ENCODE data around the gene GAB1. TPM values are rescaled to one million over a fixed set of nuclear protein-coding genes. Genes with fewer than 3 reads are reported as not detected.

The GAB1 gene
- total RNA-seq, 1 donor from 2014 or later: 90.8 TPM

DNA sequence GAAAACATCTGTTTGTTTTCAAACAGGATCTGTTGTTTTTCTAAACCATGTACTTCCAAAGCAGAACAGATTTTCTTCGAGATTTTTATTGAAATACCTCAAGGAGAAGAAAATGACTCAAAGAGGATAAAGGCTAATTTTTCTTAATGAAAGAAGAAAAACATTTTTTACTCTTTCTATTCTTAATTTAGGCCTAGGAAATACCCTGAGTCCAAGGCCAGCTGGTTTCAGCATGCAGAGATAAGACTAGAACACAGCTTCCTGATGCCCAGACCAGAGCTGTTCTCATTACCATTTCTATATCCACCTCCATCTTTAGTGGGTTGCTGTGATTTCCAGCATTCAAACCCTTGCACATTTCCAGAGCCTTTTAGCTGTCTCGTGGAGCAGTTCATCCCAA, 18.3 kb downstream of the GAB1 start:
- intact Hi-C loops (cut with DNase I): no loop called here
- no peak for DNase-seq (ENCODE audit: low spot score)

DNA sequence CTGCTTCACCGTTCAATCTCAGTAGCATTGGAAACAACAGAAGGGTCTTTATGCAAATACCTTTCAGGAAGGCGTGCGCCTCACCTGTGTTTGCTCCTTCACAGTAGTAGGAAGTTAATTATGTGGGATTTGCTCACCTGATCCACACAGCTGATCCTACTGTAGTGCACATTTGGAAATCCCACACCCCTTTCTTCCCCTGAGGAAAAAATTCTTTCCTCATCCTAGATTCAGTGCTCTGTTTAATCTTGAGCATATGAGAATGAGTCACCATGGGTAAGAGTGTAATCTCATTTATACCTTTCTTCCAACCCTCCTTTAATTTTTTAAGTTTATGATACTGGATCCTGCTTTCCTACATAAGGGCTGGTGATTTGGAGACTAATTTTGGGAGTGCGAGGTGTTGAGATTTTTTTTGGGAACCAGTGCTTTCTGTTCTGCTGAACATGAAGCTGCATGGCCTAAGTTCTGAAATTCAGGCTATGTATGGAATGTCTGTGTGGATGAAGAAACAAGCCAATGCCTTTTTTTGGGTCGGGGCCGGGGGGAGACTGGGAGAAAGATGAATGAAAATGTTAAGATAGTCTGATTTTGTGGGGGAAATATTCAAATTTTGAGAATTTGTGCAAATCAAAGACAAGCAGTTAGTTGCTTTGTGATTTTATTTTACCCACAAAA, 19.0 kb downstream of the GAB1 start:
- intact Hi-C loops (cut with DNase I): no loop called here
- no peak for DNase-seq (ENCODE audit: low spot score)

DNA sequence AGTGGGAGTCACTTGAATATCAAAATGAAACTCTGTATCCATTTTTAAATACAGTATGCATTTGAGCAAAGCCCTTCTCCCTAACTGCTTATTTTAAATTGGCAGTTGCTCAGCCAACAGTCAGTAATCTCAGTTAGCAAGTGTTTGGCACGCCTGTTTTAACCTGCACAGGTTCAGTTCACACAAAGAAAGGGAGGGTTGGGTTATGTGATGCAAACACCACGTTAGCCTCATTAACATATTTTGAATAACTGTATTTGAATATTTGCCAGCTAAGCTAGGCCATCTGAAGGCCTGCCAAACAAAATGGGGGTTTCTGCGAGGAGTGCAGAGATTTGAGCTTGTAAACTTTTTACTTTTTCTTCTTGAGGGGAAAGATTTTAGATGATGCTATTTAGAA, 19.8 kb downstream of the GAB1 start:
- DNase-seq (ENCODE audit: low spot score): no peak
- intact Hi-C loops (cut with DNase I): no loop called here

DNA sequence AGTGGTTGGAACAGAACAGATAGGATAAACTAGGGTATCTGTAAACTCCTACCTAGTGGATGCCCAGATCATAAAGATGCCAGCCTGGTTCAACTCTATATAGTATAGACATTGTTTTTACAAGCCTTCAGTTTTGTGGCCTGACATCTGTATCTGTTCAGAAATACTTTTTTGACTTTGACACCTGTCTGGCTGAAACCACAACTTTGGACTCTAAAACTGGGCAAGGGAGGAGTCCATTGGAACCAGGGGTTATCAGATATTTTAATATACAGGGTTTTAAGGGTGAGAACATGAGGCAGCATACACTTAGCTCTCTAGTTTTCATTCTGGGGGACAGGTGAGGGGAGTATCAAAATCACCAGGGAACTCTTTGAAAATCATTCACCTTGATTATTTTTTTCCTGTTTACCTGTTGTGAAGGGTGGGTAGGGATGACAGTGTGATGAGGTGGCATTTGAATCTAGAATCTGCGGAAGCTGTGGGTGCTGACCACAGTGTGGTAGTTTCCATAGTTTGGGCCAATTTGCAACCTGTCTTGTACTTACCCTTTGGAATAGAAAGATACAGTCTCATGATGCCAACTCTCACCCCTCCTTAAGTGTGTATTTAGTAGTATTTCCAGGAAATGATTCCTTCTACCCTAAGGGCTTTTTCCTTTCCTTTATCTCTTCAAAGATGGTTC, 20.6 kb downstream of the GAB1 start:
- no peak for DNase-seq (ENCODE audit: low spot score)
- intact Hi-C loops (cut with DNase I): no loop called here

DNA sequence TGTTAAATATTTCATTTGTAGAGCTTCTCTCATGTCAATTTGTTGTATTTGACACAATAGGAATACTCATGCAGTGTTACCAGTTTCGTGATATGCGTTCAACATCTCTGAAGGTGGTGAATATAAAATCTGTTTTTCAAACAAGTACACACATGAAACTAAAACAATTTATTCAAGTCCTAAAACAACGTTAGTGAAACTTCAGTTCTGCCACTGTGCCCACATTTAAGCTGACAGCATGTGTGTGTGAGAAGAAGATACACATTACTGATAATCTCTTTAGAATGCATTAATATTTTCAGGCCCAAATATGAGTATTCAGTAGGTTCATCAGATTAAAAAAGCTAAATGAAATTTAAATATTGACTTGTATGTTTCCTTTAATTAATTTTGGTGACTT, 21.7 kb downstream of the GAB1 start:
- no peak for DNase-seq (ENCODE audit: low spot score)
- intact Hi-C loops (cut with DNase I): no loop called here

DNA sequence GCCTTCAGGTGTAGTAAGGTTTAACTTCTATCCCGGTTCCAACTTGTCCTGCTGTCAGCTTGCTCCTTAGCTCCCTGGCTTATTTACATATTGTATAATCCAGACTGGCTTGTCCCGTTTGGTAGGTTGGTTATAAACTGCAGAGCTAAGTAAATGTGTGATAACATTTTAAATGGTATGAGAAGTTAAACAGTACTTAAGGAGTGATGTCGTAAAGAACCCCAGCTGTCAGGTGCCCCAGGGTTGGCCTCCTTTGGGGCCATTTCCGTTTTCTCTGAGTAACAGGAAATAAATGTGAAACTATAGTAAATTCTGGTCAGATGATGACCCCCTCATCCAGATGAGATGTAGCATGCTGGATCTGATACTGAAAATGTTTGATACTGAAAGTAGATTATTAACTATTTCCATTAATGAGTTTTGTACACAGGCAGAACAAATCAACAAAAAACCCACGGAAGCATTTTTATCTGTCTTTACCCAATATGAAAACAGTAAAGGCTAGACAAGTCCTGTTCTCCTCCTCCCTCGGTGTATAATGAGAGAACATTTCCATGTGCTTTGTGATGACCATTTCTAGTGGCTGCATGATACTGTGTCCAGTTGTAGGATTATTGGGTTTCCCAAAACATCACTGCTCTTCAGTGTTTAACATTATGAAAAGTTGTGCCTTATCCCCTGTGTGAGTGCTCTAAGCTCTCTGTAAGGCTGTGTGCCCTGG, 22.4 kb downstream of the GAB1 start:
- intact Hi-C loops (cut with DNase I): no loop called here
- DNase-seq (ENCODE audit: low spot score): no peak

DNA sequence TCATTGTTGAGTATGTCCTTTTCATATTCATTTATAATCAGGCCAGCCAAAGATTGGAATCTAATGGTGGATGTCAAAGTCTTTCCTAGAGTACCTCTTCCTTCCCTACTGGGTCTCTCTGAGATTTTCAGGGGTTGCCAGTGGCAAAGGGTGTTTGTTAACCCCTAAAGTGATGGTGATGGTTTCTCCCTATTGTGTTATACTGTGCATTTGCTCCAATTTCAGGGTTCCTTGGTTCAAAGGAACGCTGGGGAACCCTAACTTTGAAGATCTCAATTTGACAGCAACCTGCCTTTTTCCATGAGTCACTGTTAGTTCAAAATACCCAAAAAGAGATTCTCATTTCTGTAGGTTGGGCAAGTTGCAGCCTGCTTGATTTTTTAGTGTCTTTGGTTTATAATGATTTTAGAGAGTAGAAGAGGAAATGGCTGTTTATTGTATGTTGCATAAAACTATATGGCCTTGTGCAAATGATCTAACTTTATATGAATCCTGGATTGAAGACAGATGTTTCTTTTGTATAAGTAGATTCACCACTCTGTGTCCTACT, 23.0 kb downstream of the GAB1 start:
- DNase-seq (ENCODE audit: low spot score): no peak
- intact Hi-C loops (cut with DNase I): no loop called here

DNA sequence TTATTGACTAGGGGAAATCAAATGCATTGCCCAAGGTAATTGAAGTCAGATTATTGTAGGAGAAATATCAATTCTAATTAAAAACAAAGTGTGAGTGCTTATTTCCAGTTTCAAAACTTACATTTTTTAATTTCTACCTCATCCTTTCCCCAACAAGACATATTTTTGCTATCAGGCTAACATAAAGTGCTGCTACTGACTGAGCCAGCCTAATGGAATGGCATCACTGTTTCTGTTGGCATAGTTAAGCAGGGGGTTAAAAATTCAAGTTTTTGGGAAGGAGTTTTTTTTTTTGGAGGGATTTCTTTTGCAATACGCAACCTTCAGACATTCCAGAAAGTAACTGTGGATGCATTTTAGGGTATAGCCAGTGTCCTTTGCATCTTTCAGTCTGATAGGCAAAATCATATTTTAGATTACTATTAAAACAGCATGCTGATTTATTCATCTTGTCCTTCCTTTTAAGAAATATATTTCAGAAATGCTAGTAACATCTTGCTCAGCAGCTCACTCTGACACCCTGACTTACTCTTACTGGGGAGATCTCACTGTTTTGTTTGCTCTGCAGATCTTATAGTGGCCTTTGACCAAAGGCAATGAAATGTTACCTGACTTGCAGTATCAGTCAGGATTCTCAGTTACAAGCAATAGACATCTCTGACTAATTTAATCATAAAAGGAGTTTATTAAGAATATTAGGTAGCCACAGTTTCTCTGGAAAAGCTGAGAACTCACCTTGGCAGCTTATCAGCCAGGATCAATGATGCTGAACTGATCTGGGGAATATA, 24.4 kb downstream of the GAB1 start:
- no peak for DNase-seq (ENCODE audit: low spot score)
- intact Hi-C loops (cut with DNase I): no loop called here

DNA sequence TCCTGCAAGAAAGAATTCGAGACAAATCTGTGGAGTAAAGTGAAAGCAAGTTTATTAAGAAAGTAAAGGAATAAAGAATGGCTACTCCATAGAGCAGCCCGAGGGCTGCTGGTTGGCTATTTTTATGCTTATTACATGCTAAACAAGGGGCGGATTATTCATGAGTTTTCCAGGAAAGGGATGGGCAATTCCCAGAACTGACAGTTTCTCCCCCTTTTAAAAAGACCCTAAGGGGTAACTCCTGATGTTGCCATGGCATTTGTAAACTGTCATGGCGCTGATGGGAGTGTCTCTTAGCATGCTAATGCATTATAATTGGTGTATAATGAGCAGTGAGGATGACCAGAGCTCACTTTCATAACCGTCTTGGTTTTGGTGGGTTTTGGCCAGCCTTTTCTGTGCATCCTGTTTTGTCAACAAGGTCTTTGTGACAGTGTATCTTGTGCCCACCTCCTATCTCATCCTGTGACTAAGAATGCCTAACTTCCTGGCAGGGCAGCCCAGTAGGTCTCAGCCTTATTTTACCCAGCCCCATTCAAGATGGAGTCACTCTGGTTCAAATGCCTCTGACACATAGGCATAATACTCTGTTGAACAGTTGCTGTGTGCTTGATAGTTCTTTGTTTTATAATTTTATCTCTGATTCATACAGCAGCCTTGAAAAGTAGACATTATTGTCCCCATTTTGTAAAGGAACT, 25.8 kb downstream of the GAB1 start:
- DNase-seq (ENCODE audit: low spot score): no peak
- intact Hi-C loops (cut with DNase I): no loop called here

DNA sequence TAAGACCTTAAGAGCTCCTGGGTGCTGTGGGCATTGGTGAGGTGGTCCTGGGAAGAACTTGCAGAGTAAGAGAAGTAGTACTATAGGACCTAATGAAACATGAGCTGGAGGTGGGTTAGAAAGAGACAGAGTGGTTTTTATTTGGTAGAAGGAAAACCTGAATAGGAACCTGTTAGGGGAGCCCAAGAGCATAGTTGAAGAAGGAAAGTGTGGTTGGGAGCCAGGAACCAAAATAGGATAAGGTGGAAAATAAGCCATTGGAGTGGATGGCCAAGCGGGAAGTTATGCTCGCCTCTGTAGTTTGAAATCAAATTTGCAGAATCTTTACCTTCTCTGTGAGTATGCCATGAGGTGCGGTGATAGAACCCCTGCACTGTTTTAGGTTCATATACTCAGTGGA, 26.7 kb downstream of the GAB1 start:
- no peak for DNase-seq (ENCODE audit: low spot score)
- intact Hi-C loops (cut with DNase I): no loop called here

DNA sequence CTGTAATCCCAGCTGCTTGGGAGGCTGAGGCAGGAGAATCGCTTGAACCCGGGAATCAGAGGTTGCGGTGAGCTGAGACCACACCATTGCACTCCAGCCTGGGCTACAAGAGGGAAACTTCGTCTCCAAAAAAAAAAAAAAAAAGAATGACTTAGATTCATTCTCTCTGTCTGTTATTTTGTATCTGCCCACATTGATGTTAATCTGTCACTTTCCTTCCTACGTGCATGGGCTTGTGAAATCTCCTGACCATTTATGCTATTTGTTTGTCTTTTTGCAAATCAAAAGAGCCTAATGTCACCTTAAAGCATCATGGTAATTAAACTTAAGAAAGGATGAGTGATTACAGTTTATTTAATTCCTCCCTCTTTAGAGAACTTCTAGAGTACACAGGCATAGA, 27.4 kb downstream of the GAB1 start:
- DNase-seq (ENCODE audit: low spot score): no peak
- intact Hi-C loops (cut with DNase I): no loop called here

DNA sequence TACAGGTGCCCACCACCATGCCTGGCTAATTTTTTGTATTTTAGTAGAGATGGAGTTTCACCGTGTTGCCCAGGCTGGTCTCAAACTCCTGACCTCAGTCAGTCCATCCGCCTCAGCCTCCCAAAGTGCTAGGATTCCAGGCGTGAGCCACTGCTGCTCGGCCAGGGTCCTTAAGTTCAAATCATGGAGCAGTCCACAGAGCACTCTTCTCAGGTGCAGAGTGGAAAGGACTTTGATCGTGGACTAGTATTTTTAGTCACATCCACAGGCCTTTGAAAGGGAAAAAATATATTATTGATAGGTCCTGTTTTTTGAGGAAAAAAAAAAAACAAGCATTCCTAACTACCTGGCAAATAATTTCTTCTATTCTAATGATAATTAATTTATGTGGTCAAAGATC, 31.2 kb downstream of the GAB1 start:
- intact Hi-C loops (cut with DNase I): no loop called here
- no peak for DNase-seq (ENCODE audit: low spot score)

DNA sequence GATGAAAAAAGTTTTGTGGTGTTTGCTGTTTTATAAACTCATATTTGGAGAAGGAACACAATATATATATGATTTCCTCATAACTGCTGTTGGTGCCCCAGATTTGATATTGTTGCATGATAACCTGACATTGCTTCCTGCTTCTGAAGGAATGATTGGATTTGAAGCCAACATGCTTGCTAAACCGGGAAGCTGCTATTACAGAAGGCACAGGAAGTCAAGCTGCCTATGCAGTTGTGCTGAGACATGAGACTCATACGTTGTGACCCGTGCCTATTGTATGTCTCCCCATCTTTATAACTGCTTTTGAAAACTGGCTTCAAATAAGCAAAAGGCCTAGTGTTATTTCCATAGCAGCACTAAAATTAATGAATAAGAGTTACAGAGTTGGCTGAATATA, 32.9 kb downstream of the GAB1 start:
- intact Hi-C loops (cut with DNase I): no loop called here
- DNase-seq (ENCODE audit: low spot score): no peak

DNA sequence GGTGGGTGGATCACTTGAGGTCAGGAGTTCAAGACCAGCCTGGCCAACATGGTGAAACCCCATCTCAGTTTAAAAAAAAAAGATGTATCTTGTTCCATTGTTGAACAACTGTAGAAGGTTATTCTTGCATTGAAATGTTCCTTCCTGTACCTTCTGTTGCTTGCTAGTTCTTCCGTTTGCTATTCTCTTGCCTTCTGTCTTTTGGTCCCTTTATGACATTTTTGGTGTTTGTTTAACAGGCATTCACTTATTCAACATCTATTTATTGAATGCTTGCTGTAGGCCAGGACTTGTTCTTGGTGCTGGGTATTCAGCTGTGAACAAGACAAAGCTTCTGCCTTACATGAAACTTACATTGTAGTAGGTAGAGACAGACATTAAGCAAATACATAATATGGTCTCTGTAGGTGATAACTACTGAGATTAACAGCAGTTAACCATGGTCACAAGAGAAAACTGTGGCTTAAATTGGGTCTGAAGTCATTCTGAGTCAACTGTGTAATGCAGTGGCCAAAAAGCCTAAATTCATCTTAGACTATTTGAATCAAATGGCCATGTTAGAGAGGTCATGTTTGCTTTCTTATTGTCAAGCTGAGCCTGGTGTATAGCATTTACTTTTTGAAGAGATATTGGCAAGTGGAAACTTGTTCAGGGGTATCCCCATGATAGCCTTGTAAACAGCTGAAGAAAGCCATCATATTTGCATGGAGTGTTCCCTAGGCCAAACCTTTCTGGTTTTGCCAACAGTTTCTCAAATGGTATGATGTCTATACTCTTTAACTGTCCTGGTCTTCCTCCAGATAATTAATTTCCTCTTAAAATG, 35.6 kb downstream of the GAB1 start:
- no peak for DNase-seq (ENCODE audit: low spot score)
- intact Hi-C loops (cut with DNase I): no loop called here

DNA sequence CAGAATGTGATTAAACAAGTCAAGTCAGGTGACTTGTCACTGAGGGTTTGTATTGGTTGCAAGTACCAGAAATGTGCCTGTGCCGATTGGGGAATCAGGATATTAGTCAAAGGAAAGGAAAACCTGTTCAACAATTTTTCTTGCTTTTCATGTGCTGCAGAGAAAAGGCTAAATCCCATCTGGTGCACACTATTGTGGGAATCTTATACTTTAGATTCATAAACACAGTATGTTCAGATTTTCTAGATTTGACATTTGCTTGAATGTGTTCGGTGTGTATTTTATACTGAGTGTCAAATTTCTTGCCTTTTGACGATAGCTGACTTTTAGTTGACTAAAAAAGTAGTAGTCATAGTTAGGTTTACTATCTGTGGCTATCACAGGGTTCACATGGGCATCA, 37.6 kb downstream of the GAB1 start:
- intact Hi-C loops (cut with DNase I): no loop called here
- no peak for DNase-seq (ENCODE audit: low spot score)

DNA sequence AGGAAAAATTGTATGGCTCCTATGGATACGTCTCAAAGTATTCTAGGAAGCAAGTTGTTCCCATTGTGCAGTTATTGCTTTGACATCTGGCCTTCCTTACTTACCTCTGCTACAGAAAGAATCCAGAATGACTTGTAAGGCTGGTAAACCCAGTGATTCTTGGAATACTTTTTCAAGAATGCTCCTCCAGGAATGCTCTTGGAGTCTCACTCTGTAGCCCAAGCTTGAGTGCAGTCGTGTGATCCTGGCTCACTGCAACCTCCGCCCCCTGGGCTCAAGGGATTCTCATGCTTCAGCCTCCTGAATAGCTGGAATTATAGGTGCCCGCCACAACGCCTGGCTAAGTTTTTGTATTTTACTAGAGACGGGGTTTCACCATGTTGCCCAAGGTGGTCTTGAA, 38.1 kb downstream of the GAB1 start:
- intact Hi-C loops (cut with DNase I): loop anchor here (5.0 kb wide), 1 partner anchor 138 kb away; the partner anchor contains the start of gene SMARCA5

DNA sequence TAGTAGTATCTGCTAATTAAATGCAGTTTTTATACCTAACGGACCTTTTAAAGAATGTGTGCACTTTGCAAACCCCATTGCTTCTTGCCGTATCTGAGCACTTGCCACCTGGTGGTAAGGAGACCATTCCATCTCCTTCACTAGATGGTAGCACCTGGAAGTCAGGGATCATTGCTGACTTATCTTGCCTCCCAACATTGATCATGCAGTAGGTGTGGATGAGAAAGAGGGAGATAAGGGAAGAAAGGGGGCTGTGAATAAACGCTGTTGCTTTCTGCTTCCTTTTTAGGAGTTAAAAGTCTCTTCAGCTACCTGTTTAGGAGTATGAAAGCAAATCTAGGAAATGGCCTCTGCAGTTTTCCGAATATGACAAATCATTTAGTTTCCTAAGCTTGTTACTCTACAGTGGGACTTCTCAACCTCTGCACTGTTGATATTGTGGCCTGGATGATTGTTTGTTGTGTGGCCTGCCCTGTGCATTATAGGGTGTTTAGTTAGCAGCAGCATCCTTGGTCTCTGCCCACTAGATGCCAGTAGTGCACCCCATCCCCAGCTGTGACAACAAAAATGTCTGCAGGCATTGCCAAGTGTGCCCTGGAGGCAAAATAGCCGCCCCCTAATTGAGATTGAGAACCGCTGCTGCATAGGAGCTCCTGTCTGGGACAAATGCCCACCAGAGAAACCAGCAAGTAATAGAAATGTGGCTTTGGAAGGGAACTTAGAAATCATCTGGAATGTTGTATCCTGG, 38.8 kb downstream of the GAB1 start:
- no peak for DNase-seq (ENCODE audit: low spot score)

More for the DNA sequence above, 38.1 kb downstream of the GAB1 start:
- DNase-seq (ENCODE audit: low spot score): no peak

More for the DNA sequence above, 38.8 kb downstream of the GAB1 start:
- intact Hi-C loops (cut with DNase I): loop anchor here (5.0 kb wide), 1 partner anchor 137 kb away; the partner anchor contains the start of gene SMARCA5

Data from cardiac septum (tissue), 1 donor.